HG03342 (cell line): ENCODE data around the gene RMND1.

ENCODE experiments used
- ATAC-seq: cut with Tn5 transposase; IDR thresholded peaks from one replicate; pipeline ENCODE4 v1.9.1; 2021; ENCODE audit warnings: mild to moderate bottlenecking, moderate library complexity; ENCODE audit not compliant: unreplicated experiment

RMND1 gene

DNA sequence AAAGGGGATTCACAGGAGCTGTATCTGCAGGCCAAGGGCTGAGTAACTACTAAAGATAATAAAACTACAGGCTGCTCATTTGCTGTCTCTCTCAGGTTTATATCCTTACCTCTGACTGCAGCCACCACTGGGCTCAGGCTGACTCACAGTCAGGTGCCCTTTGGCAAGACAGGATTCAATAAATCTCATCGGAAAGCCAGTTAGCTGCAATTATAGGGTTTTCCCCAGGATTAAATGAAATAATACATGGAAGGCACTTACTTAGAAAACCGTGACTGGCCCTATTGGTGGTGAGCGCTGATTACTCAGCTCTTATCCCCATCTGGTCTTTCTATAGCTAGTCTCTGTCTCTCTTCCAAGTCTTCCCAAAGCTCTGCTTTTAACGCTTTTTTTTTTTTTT is 26.4 kb downstream of the RMND1 start:
- no peak for ATAC-seq

DNA sequence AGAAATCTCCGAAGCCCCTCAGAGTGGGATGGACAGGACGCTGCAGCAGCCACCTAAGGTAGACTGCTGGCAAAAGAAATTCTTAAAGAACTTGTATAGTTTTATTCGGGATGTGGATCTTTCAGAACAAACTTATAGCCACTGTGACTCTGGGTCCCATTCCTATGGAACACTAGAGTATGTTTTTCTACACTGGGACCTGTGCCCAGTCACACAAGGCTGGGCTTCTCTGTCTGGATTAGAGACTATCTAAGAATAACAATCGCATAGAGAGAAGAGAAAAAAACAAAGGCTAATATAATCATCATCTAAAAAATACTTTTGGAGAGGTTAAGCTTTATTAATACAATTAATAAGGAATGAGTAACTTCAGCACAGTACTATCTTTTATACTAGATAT is 28.9 kb downstream of the RMND1 start:
- no peak for ATAC-seq

GRCh38 chr6:151417477-151417876 is 34.4 kb downstream of the RMND1 start:
- ATAC-seq = no peak

DNA sequence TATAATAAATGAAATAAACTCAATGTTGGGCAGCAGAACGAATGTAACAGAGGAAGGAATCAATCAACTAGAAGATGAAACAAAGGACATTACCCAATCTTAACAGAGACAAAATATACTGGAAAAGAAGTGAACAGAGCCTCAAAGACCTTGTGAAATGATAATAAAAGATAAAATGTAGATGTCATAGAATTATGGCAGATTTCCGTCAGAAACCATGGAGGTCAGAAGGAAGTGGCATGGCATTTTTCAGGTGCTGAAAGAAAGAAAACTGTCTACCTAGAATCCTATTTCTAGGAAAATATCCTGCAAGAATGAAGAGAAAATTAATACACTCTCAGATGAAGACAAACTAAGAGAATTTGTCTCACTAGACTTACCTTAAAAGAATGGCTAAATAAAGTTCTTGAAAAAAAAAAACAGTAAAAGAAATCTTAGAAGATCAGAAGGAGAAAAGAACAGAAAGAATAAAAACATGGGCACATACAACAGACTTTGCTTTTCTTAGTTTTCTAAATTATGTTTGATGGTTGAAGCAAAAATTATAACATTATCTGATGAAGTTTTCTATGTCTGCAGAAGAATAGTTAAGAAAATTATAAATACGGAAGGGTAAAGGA is 37.2 kb downstream of the RMND1 start:
- no peak for ATAC-seq

DNA sequence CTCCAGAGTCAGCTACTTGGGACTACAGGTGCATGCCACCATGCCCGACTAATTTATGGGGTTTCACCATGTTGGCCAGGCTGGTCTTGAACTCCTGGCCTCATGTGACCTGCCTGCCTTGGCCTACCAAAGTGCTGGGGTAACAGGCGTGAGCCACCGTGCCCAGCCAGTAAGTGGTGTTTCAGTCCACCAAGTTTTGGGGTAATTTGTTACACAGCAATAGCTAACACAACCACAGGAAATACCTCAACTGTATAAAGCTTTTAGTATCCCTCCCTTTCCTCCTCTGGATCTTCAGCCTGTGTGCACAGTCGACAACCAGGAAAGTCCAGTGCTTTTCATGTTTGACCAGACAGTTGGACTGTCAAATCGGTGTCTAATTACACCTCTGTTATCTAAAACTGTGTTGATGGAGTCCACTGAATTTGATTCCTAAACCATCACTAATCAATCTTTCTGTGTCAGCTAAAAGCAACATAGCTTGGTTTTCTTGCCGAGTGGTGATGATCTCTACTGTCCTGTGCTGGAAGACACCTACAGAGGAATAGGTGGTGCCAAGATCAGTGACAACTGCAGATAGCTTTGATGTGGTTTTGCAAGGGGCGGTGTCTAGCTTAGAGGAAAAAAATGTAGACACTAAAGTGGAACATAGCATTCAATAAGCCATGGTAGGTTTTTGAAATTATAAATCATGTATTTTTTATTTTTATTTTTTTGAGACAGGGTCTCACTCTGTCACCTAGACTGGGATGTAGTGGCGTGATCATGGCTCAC is 38.4 kb downstream of the RMND1 start:
- no peak for ATAC-seq

DNA sequence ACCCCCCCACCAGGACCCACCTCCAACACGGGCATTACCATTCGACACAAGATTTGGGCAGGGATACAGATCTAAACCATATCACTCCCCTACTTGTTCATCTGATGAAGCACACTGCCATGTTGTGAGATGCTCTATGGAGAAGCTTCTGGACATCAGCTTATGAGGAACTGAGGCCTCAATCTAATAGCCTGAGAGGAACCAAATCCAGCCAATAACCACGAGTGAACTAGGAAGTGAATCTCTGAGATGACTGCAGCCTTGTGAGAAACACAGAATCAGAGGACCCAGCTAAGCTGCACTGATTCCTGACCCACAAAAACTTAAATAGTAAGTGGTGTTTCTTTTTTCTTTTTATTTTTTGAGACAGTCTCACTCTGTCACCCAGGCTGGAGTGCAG is 39.0 kb downstream of the RMND1 start:
- no peak for ATAC-seq

DNA sequence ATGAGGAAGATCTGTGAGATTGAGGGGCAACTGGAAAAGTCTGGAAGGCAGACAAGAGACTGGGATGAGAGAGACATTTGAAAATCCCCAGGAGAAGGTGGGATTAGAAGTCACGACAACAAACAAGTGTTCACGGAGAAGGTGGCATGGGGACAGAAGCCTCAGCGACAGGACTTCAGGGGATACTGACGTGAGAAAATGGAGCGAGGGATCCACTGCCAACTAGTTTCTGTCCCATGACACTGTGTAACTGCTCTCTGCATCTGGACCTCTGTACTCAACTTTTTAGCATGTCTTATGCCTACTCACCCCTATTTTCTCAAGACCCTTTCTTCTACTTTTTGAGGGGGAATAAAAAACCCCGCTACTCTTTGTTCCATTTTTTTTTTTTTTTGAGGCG is 42.2 kb downstream of the RMND1 start:
- ATAC-seq = no peak

- ATAC-seq = peak; percentile 69
Observed at GRCh38 chr6:151409260-151409659, 42.7 kb downstream of the RMND1 start.

- ATAC-seq = peak; percentile 19
Observed at GRCh38 chr6:151408858-151409257, 43.1 kb downstream of the RMND1 start.

GRCh38 chr6:151403919-151404308 is 48.0 kb downstream of the RMND1 start:
- no peak for ATAC-seq

- no peak for ATAC-seq
Observed at GRCh38 chr6:151402228-151402627, 49.7 kb downstream of the RMND1 start.

DNA sequence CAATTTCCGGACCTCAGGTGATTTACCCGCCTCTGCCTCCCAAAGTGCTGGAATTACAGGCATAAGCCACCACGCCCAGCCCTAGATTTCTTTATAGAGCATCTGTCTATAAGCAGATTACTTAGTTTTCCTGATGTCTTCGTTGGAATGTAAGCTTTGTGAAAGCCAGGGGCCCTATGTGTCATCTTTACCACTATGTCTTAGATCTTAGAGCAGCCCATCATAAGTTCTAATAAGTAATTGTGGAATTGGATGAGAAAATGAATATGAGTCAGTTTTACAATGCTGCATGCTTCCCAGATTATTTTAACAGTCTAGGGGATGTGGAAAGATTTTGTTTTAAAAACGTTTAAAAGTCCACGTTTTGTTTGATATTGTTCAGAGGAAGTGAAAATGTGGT is 51.5 kb downstream of the RMND1 start:
- no peak for ATAC-seq

DNA sequence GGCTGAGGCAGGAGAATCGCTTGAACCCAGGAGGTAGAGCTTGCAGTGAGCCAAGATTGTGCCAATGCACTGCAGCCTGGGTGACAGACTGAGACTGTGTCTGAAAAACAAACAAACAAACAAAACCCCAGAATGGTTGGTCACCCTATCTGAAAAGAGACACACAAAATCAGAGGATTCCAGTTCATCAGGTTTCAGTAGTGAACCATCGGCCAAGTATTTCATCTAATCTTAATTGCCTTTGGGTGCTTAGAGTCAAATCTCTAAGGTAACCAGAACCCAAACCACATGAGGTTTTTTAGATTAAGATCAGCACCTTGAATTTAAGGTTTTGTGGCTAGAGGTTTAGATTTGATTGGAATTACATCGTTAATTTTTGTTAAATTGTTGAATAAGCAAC is 52.2 kb downstream of the RMND1 start:
- no peak for ATAC-seq

GRCh38 chr6:151393410-151393809 is 58.5 kb downstream of the RMND1 start:
- ATAC-seq = no peak

DNA sequence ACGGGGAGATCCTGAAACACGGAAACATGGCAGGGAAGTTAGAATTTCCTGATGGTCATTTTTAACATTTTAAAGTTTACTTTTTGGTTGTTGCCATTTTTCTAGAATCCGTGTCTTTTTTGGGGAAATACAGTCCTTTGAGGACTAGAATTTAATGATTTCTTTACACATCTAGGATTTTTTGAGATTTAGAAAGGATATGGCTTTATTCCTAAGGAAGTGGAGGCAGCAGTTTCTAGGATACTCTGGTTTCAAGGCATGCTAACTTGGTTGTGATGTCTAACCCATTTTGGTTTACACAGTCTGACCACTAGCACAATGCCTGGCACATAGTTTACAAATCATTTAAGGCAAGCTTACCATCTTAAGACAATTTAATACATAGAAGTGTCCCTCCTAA is 59.5 kb downstream of the RMND1 start:
- no peak for ATAC-seq

DNA sequence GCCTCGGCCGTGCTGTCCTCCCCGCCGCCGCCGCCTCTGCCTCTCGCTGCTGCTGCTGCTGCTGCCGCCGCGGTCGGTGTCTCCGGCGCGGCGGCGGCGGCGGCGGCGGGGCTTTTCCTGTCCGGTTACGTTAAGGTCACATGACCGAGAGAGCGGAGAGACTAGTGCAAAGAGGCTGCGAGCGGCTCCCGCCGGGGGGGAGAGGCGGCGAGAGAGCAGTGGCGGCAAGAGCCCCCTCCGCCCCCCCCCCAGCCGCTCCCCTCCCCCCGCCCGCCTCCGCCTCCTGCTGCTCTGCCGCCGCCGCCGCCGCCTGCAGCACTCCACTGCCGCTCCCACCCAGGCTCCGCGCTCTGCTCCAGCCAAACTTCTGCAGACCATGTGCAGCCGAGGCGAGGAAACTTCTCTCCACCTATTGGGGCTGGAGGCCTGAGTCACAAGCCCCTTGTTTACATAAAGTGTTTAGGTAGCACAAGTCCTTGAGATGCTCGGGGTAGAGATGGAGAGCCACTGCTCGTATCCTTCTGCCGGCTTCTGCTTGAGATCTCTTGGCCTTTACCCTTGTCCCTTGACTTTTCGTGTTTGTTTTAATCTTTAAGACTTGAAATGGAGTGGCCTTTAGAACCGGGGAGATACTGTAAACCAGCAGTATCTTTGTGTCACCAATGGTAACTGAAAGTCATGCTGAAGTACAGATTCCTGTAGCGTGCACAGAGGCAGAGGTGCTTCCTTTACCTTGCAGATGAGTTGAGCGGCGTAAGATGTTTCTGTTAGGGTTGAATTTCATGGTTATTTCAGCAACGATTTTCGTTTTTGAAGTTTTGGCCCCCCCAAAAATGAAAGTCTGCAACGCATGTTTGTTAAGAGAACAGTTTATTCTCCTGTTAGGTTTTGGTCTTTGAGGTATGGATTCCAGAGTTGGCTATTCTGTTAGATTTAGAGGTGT is 60.2 kb downstream of the RMND1 start, which contains the start of gene ZBTB2:
Gene ZBTB2, minus strand, starts transcription at position 89 of the 943 bp plus-strand sequence. CDS start 17,922 bp downstream, outside the sequence.
- ATAC-seq = peak; percentile 24

DNA sequence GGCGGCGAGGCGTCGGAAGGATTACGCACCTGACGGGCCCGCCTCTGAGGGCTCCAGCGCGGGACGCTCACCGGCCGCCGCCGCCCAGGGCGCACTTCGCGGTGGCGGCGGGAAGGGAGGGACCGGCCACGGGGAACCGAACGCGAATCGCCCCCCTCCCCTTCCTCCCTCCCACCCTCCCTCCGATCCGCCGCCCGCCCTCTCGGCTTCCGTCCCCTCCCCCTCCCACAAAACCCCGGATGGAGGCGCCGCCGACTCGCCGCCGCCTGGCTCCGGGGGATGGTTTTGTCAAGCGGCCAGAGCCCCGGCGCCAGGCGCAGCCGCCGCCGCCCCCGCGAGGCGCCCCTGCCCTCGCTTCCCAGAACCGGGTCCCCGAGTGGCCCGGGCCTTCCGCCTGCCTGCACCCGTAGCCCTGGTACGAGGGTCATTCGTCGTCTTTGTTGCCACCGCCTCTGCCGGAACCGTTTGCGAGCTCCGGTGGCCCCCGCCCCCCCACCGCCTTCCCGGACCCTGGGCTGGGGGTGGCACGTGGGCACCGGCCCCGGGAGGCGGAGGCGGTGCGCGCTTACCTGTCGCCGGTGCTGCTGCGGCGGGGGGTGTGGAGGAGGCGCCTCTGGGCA is 61.0 kb downstream of the RMND1 start:
- peak; percentile 8 for ATAC-seq

GRCh38 chr6:151390276-151390850 is 61.6 kb downstream of the RMND1 start:
- ATAC-seq = peak; percentile 81

GRCh38 chr6:151389618-151390275 is 62.2 kb downstream of the RMND1 start:
- peak; percentile 67 for ATAC-seq

DNA sequence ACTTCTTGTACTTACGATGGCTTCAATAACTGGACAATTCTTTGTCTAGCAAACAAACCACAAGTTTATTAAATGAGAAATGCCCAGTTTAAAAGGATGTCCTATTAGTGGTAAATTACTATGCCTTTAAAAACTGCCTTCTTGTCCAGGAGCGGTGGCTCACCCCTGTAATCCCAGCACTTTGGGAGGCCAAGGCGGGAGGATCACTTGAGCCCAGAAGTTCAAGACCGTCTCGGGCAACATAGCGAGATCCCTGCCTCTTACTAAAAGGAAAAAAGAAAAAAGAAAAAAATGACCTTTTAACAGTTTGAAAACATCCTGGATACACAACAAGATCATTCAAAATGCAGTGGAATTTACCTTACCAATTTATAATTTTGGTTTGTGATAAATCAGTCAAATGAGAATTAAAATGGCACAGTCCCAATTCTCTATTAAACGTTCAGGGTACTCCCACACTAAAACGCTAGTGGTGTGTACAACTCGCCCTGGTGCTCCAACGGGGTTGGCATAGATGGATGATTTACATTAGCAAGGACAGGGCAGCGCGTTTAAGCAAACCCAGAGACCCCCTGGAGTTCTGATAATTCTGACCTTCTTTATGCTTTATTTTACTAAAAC is 62.8 kb downstream of the RMND1 start:
- ATAC-seq = no peak
